ENCODE data around the gene ARPIN.
"Not testable (repeated sequence)": the region's sequence is repeated elsewhere in the genome, so short reads cannot be mapped to it uniquely, and the experiment has no call there.

The ARPIN gene

GRCh38 chr15:89912674-89913396, at the start of gene ARPIN:
Gene ARPIN, minus strand, starts transcription at chr15:89912952. Its CDS starts 117 bp downstream, at chr15:89912835.
- DNase-seq (ENCODE audit: extremely low read depth in 1 of 2, low read depth in 1 of 2): no peak

GRCh38 chr15:89958107-89958805, 45.5 kb upstream of the ARPIN start:
- no peak for DNase-seq (ENCODE audit: extremely low read depth in 1 of 2, low read depth in 1 of 2)

GRCh38 chr15:89955449-89955998, 42.8 kb upstream of the ARPIN start:
- DNase-seq (ENCODE audit: extremely low read depth in 1 of 2, low read depth in 1 of 2): not testable (repeated sequence)

- DNase-seq (ENCODE audit: extremely low read depth in 1 of 2, low read depth in 1 of 2): no peak
Observed at GRCh38 chr15:89954541-89954940, 41.8 kb upstream of the ARPIN start.

GRCh38 chr15:89948796-89949195, 36.0 kb upstream of the ARPIN start:
- no peak for DNase-seq (ENCODE audit: extremely low read depth in 1 of 2, low read depth in 1 of 2)

GRCh38 chr15:89947385-89947784, 34.6 kb upstream of the ARPIN start:
- no peak for DNase-seq (ENCODE audit: extremely low read depth in 1 of 2, low read depth in 1 of 2)

GRCh38 chr15:89946681-89947299, 34.0 kb upstream of the ARPIN start:
- no peak for DNase-seq (ENCODE audit: extremely low read depth in 1 of 2, low read depth in 1 of 2)

GRCh38 chr15:89943721-89944120, 31.0 kb upstream of the ARPIN start:
- DNase-seq (ENCODE audit: extremely low read depth in 1 of 2, low read depth in 1 of 2): not testable (repeated sequence)

GRCh38 chr15:89939910-89940309, 27.2 kb upstream of the ARPIN start:
- DNase-seq (ENCODE audit: extremely low read depth in 1 of 2, low read depth in 1 of 2): no peak

- DNase-seq (ENCODE audit: extremely low read depth in 1 of 2, low read depth in 1 of 2): not testable (repeated sequence)
Observed at GRCh38 chr15:89939377-89939776, 26.6 kb upstream of the ARPIN start.

- DNase-seq (ENCODE audit: extremely low read depth in 1 of 2, low read depth in 1 of 2): no peak
Observed at GRCh38 chr15:89937365-89938350, 24.9 kb upstream of the ARPIN start.

GRCh38 chr15:89936786-89937265, 24.1 kb upstream of the ARPIN start:
- DNase-seq (ENCODE audit: extremely low read depth in 1 of 2, low read depth in 1 of 2): no peak

GRCh38 chr15:89936051-89936785, 23.5 kb upstream of the ARPIN start:
- no peak for DNase-seq (ENCODE audit: extremely low read depth in 1 of 2, low read depth in 1 of 2)

GRCh38 chr15:89932880-89933279, 20.1 kb upstream of the ARPIN start:
- no peak for DNase-seq (ENCODE audit: extremely low read depth in 1 of 2, low read depth in 1 of 2)

- no peak for DNase-seq (ENCODE audit: extremely low read depth in 1 of 2, low read depth in 1 of 2)
Observed at GRCh38 chr15:89928421-89928820, 15.7 kb upstream of the ARPIN start.

GRCh38 chr15:89926158-89926557, 13.4 kb upstream of the ARPIN start:
- DNase-seq (ENCODE audit: extremely low read depth in 1 of 2, low read depth in 1 of 2): no peak

- DNase-seq (ENCODE audit: extremely low read depth in 1 of 2, low read depth in 1 of 2): no peak
Observed at GRCh38 chr15:89917442-89918101, 4.8 kb upstream of the ARPIN start.

GRCh38 chr15:89916660-89917059, 3.9 kb upstream of the ARPIN start:
- DNase-seq (ENCODE audit: extremely low read depth in 1 of 2, low read depth in 1 of 2): no peak

GRCh38 chr15:89912145-89912673, 543 bp downstream of the ARPIN start:
- no peak for DNase-seq (ENCODE audit: extremely low read depth in 1 of 2, low read depth in 1 of 2)
